C4-2B (cell line): ENCODE results near the gene RAB31.

Experiments
- ZFX ChIP-seq: fragments of 450-650 bp; IDR thresholded peaks from 2 replicates; pipeline ENCODE4 v1.6.1; 2017
- TF ChIP-seq, protein P1 (sequence below): fragments of 450-650 bp; conservative IDR thresholded peaks from 2 replicates; pipeline ENCODE4 v1.5.1; 2017; ENCODE audit warnings: mild to moderate bottlenecking

DNA sequence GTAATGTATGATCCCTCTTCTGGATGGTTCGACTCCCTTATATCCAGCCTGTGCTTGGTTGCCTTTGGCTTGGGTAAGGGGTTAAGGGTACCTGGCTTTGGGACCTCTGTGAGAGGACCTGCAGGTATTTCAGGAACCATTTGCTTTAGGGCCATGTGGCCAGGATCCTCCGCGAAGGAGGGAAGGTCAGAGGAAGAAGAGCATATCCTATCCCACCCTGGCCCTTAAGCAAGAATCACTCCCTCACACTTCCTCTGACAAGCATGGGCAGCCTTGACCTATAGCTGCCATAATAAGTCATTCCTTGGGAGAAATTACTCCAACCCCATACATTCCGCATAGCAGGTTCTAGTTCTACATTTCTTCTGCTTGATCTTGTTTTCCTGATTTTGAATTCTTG lies 118.6 kb downstream of the RAB31 start:
- no peak for TF ChIP-seq ZFX
- TF ChIP-seq, protein P1, sequence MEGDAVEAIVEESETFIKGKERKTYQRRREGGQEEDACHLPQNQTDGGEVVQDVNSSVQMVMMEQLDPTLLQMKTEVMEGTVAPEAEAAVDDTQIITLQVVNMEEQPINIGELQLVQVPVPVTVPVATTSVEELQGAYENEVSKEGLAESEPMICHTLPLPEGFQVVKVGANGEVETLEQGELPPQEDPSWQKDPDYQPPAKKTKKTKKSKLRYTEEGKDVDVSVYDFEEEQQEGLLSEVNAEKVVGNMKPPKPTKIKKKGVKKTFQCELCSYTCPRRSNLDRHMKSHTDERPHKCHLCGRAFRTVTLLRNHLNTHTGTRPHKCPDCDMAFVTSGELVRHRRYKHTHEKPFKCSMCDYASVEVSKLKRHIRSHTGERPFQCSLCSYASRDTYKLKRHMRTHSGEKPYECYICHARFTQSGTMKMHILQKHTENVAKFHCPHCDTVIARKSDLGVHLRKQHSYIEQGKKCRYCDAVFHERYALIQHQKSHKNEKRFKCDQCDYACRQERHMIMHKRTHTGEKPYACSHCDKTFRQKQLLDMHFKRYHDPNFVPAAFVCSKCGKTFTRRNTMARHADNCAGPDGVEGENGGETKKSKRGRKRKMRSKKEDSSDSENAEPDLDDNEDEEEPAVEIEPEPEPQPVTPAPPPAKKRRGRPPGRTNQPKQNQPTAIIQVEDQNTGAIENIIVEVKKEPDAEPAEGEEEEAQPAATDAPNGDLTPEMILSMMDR, result no peak
